Measurements from ENCODE around the gene SHISAL1.

Gene SHISAL1

GRCh38 chr22:44312766-44313165 lies at the start of gene SHISAL1:
SHISAL1 (minus strand) TSS chr22:44312951; CDS start chr22:44300945, 12,006 bp downstream.
- no peak within 1 kb of the TSS for H3K4me3 ChIP-seq (ENCODE audit: low read length)
- H3K27me3 ChIP-seq (ENCODE audit: insufficient read depth, low read length), result no peaks in the 10 kb centered on the region
- H3K9me3 ChIP-seq (ENCODE audit: insufficient read depth, low read depth, low read length), result no peaks in the 10 kb centered on the region
- H3K36me3 ChIP-seq (ENCODE audit: insufficient read depth, low read depth, low read length), result no peaks in the 10 kb centered on the region
- no peaks in the 10 kb centered on the region for H3K4me1 ChIP-seq (ENCODE audit: insufficient read depth, low read length)
- no peak within 1 kb of the TSS for H3K9ac ChIP-seq (ENCODE audit: low read depth, low read length)
- H3K27ac ChIP-seq (ENCODE audit: low read length), result no peak within 1 kb of the TSS

DNA sequence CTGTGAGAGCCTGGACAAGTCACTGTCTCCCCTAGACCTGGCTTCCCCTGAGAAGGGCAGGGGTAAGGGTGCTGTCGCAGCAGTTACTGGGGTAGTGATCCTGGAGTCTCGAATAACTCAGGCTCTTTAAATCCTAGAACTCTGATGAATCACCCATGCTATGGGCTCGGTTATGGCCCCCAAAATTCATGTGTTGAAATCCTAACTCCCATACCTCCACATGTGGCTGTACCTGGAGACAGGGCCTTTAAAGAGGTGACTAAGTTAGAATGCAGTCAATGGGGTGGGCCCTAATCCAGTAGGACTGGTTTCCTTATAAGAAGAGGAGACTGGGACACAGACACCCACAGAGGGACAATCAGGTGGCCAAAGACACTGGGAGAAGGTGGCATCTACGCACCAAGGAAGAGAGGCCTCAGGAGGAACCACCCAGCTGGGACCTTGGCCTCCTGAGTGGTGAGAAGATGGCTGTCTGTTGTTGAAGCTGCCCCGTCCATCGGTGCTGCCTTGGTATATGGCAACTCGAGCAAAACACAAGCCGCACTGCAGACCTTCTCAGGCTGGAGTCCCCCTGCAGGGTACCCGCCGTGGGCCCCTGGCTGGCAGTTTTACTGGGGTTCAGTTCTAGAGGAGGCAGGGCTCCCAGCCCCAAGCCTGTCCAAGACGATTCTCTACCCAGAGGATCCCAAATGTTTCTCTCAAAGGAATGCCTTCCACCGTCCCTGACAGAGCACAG lies 48.8 kb upstream of the SHISAL1 start:
- H3K9me3 ChIP-seq (ENCODE audit: insufficient read depth, low read depth, low read length), result no peaks in the 10 kb centered on the region
- no peaks in the 10 kb centered on the region for H3K36me3 ChIP-seq (ENCODE audit: insufficient read depth, low read depth, low read length)
- H3K9ac ChIP-seq (ENCODE audit: low read depth, low read length), result no peak overlapping the region
- H3K27me3 ChIP-seq (ENCODE audit: insufficient read depth, low read length), result no peaks in the 10 kb centered on the region
- H3K27ac ChIP-seq (ENCODE audit: low read length), result no peak overlapping the region
- no peaks in the 10 kb centered on the region for H3K4me1 ChIP-seq (ENCODE audit: insufficient read depth, low read length)
- no peak overlapping the region for H3K4me3 ChIP-seq (ENCODE audit: low read length)

DNA sequence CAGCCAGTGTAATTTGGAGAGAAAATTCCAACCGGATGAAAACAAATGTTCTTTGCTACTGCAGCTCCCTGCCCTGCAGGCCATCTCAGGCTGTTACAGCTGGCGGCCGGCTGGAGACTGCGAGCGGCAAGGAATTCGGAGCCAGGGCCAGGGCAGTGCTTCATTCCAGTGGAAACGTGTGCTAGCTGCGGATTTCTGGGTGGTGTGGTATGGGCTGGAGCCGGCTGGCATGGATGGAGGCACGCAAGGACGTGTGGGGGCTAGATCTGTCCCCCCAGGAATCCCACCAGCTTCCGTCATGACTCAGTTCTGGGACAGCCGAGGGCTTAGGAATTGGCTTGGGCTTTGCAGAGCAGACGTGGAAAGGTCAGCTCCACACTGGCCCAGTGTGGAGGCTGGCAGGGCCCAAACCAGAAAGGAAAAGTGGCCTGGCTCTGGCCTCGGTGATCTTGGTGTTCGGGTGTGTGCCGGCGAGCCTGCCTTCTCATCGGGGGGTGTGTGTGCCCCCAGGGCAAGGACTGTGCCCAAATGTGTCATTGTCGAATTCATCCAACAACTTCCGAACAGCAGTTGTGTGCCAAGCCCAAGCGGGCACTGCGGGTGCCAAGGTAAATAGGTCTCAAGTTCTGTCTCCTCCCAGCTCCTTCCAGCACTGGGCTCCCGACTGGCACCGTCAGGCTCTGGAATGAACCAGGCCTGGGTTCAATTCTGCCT lies 48.1 kb upstream of the SHISAL1 start:
- Histone ChIP-seq H3K9me3 (ENCODE audit: insufficient read depth, low read depth, low read length) (no peaks in the 10 kb centered on the region), H3K27me3 (ENCODE audit: insufficient read depth, low read length) (no peaks in the 10 kb centered on the region), H3K4me1 (ENCODE audit: insufficient read depth, low read length) (no peaks in the 10 kb centered on the region), H3K9ac (ENCODE audit: low read depth, low read length) (no peak overlapping the region), H3K4me3 (ENCODE audit: low read length) (no peak overlapping the region), H3K27ac (ENCODE audit: low read length) (no peak overlapping the region), H3K36me3 (ENCODE audit: insufficient read depth, low read depth, low read length) (no peaks in the 10 kb centered on the region)

GRCh38 chr22:44360306-44360667 lies 47.5 kb upstream of the SHISAL1 start:
- H3K27ac ChIP-seq (ENCODE audit: low read length), result no peak overlapping the region
- H3K9ac ChIP-seq (ENCODE audit: low read depth, low read length), result no peak overlapping the region
- no peak overlapping the region for H3K4me3 ChIP-seq (ENCODE audit: low read length)
- no peaks in the 10 kb centered on the region for H3K27me3 ChIP-seq (ENCODE audit: insufficient read depth, low read length)
- H3K4me1 ChIP-seq (ENCODE audit: insufficient read depth, low read length), result no peaks in the 10 kb centered on the region
- no peaks in the 10 kb centered on the region for H3K9me3 ChIP-seq (ENCODE audit: insufficient read depth, low read depth, low read length)
- no peaks in the 10 kb centered on the region for H3K36me3 ChIP-seq (ENCODE audit: insufficient read depth, low read depth, low read length)

DNA sequence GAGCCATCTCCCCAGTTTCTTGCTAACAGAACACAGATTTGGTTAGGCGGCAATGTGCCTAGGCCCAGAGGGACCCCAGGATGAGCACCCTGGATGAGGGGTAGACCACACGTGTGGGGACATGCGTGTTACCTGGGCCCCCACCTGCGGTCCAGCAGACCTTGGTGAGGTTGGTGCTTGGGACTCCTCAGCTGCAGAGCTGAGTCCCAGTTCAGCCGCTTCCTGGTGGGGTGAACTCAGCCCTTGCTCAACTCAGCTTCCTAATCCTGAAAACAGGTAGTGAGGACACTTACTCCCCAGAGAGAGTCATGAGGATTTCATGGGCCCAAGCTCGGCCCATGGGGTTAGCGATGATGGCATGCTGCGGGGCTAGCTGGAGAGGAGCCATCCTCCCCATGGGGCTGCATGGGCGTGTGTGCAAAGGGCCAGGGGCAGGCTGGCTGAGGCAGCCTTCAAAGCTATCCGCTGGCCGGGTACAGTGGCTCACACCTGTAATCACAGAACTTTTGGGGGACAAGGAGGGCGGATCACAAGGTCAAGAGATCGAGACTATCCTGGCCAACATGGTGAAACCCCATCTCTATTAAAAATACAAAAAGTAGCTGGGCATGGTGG lies 46.9 kb upstream of the SHISAL1 start:
- no peak overlapping the region for H3K9ac ChIP-seq (ENCODE audit: low read depth, low read length)
- H3K27me3 ChIP-seq (ENCODE audit: insufficient read depth, low read length), result no peaks in the 10 kb centered on the region

GRCh38 chr22:44358709-44359440 lies 46.1 kb upstream of the SHISAL1 start:
- H3K36me3 ChIP-seq (ENCODE audit: insufficient read depth, low read depth, low read length), result no peaks in the 10 kb centered on the region
- no peak overlapping the region for H3K9ac ChIP-seq (ENCODE audit: low read depth, low read length)
- no peak overlapping the region for H3K27ac ChIP-seq (ENCODE audit: low read length)
- no peak overlapping the region for H3K4me3 ChIP-seq (ENCODE audit: low read length)
- no peaks in the 10 kb centered on the region for H3K4me1 ChIP-seq (ENCODE audit: insufficient read depth, low read length)
- no peaks in the 10 kb centered on the region for H3K9me3 ChIP-seq (ENCODE audit: insufficient read depth, low read depth, low read length)
- H3K27me3 ChIP-seq (ENCODE audit: insufficient read depth, low read length), result no peaks in the 10 kb centered on the region

More for the DNA sequence above, 46.9 kb upstream of the SHISAL1 start:
- Histone ChIP-seq H3K36me3 (ENCODE audit: insufficient read depth, low read depth, low read length) (no peaks in the 10 kb centered on the region), H3K4me3 (ENCODE audit: low read length) (no peak overlapping the region), H3K9me3 (ENCODE audit: insufficient read depth, low read depth, low read length) (no peaks in the 10 kb centered on the region), H3K27ac (ENCODE audit: low read length) (no peak overlapping the region), H3K4me1 (ENCODE audit: insufficient read depth, low read length) (no peaks in the 10 kb centered on the region)

DNA sequence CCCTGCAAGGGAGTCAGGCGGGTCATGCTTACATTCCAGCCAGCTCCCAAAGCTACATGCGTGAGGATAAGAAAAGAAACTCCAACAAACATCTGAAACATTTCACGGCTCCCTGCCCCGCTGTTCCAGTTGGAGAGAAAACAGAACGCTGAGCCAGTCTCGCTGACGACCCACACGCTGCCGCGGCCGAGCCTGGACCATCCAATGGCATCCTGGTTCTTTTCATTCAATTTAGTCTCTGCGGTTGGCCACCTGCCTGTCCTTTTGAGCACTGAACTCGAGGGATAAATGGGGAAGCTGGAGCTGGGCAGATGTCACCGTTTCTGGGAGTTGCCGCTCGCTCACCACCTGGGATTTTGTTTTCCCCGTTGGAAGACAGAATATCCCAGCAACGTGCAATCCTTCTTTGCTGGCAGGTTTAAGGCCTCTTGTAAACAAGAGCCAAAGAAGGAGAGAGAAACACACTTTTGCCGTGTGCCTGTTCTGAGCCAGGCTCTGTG lies 45.3 kb upstream of the SHISAL1 start:
- no peak overlapping the region for H3K9ac ChIP-seq (ENCODE audit: low read depth, low read length)
- no peak overlapping the region for H3K4me3 ChIP-seq (ENCODE audit: low read length)
- H3K27me3 ChIP-seq (ENCODE audit: insufficient read depth, low read length), result no peaks in the 10 kb centered on the region
- H3K4me1 ChIP-seq (ENCODE audit: insufficient read depth, low read length), result peaks cover 3% of the 10 kb centered on the region; the same call in 1 of the 2 replicates
- no peaks in the 10 kb centered on the region for H3K36me3 ChIP-seq (ENCODE audit: insufficient read depth, low read depth, low read length)
- H3K9me3 ChIP-seq (ENCODE audit: insufficient read depth, low read depth, low read length), result no peaks in the 10 kb centered on the region
- H3K27ac ChIP-seq (ENCODE audit: low read length), result no peak overlapping the region

- no peak overlapping the region for H3K4me3 ChIP-seq (ENCODE audit: low read length)
Observed at GRCh38 chr22:44357296-44357965, 44.7 kb upstream of the SHISAL1 start.

GRCh38 chr22:44355716-44356070 lies 42.9 kb upstream of the SHISAL1 start:
- H3K9ac ChIP-seq (ENCODE audit: low read depth, low read length), result no peak overlapping the region
- H3K4me1 ChIP-seq (ENCODE audit: insufficient read depth, low read length), result peaks cover 15% of the 10 kb centered on the region; the same call in 1 of the 2 replicates
- H3K36me3 ChIP-seq (ENCODE audit: insufficient read depth, low read depth, low read length), result no peaks in the 10 kb centered on the region
- H3K27me3 ChIP-seq (ENCODE audit: insufficient read depth, low read length), result no peaks in the 10 kb centered on the region
- no peak overlapping the region for H3K4me3 ChIP-seq (ENCODE audit: low read length)
- H3K9me3 ChIP-seq (ENCODE audit: insufficient read depth, low read depth, low read length), result no peaks in the 10 kb centered on the region
- H3K27ac ChIP-seq (ENCODE audit: low read length), result no peak overlapping the region

More at GRCh38 chr22:44357296-44357965, 44.7 kb upstream of the SHISAL1 start:
- no peak overlapping the region for H3K9ac ChIP-seq (ENCODE audit: low read depth, low read length)
- no peaks in the 10 kb centered on the region for H3K27me3 ChIP-seq (ENCODE audit: insufficient read depth, low read length)
- peaks cover 6% of the 10 kb centered on the region; the same call in 1 of the 2 replicates for H3K4me1 ChIP-seq (ENCODE audit: insufficient read depth, low read length)
- H3K9me3 ChIP-seq (ENCODE audit: insufficient read depth, low read depth, low read length), result no peaks in the 10 kb centered on the region
- H3K27ac ChIP-seq (ENCODE audit: low read length), result no peak overlapping the region
- H3K36me3 ChIP-seq (ENCODE audit: insufficient read depth, low read depth, low read length), result no peaks in the 10 kb centered on the region

DNA sequence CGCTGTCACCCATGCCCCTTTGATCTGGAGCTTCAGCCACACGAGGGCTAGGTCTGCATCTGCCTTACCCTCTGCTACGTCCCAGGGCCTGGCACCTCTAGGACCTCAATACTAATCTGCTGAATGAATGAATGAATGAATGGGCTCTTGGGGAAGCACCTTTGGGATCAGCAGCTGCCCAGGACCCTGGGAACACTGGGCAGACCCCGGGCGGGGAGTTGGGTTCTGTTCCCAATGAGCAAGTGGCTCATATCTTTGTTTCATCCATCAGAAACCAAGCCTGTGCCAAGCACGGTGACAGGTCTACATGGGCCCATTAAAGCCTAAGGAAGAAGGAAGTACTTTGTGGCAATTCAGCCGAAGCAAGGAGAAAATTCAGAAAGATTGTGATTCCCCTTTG lies 41.5 kb upstream of the SHISAL1 start:
- Histone ChIP-seq H3K9ac (ENCODE audit: low read depth, low read length) (no peak overlapping the region), H3K9me3 (ENCODE audit: insufficient read depth, low read depth, low read length) (no peaks in the 10 kb centered on the region), H3K4me1 (ENCODE audit: insufficient read depth, low read length) (peaks cover 15% of the 10 kb centered on the region; the same call in 1 of the 2 replicates), H3K4me3 (ENCODE audit: low read length) (no peak overlapping the region), H3K27me3 (ENCODE audit: insufficient read depth, low read length) (no peaks in the 10 kb centered on the region), H3K27ac (ENCODE audit: low read length) (no peak overlapping the region), H3K36me3 (ENCODE audit: insufficient read depth, low read depth, low read length) (no peaks in the 10 kb centered on the region)

DNA sequence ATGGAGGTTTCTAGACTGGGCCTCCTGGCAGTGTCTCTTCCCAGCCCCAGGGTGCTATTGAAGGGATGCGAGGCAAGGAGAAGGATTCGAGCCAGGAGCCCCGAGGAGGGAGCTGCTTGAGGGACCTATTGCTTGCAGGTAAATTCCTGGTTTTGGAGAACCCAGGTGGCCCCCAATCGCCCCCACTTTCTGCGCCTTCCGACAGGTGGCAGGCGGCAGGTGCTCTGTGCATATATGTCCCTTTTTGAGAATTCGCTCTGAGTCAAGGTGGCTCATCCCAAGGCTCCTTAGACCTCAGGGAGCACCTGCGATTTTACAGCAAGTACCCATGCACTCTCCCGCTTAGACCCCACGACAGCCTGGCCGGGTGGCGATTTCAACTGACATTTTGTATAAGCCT lies 40.3 kb upstream of the SHISAL1 start:
- no peak overlapping the region for H3K9ac ChIP-seq (ENCODE audit: low read depth, low read length)
- H3K27ac ChIP-seq (ENCODE audit: low read length), result no peak overlapping the region
- H3K36me3 ChIP-seq (ENCODE audit: insufficient read depth, low read depth, low read length), result no peaks in the 10 kb centered on the region
- no peaks in the 10 kb centered on the region for H3K27me3 ChIP-seq (ENCODE audit: insufficient read depth, low read length)
- no peak overlapping the region for H3K4me3 ChIP-seq (ENCODE audit: low read length)
- H3K4me1 ChIP-seq (ENCODE audit: insufficient read depth, low read length), result peaks cover 15% of the 10 kb centered on the region; the same call in 1 of the 2 replicates
- no peaks in the 10 kb centered on the region for H3K9me3 ChIP-seq (ENCODE audit: insufficient read depth, low read depth, low read length)

Data from iPS-20b (cell line).